Left cardiac atrium (tissue), 4 donors: Measurements from ENCODE around the gene ZMYND10. TPM values are rescaled to one million over a fixed set of nuclear protein-coding genes. Genes with fewer than 3 reads are reported as not detected.

Experiments used
- ATAC-seq, 2 donors: fragments of 200-7000 bp; cut with Tn5 transposase; one replicate each; pipeline ENCODE4 v1.9.1; 2020; ENCODE audit warnings: mild to moderate bottlenecking in 2 of 2, moderate library complexity in 2 of 2
- DNase-seq: peaks from one replicate; pipeline ENCODE4 v3.0.0-alpha.2; 2020
- intact Hi-C, 2 donors: fragments of 100-400 bp; cut with DNase I; formaldehyde crosslinking; loops; one replicate each; pipeline versions ENCODE4 v1.14.1 to v1.15.1; 2022 to 2023
- total RNA-seq, 2 donors: library from RNA; stranded (reverse); fragmentation: NEBNext Ultra II Directional; extraction: Animal tissue kit (Norgen Biotek cat#: 25700); gene quantifications; one replicate each; pipeline ENCODE4 v1.2.1, GENCODE V29; 2021
- donor health status: DM: no; HTN: yes; CAD: no.
- donor health status: DM: no; HTN: yes; CAD: no; lungs with severe emphysema.
- donor health status: DM: yes; HTN: yes; CAD: no.
- donor health status: Dilated cardiomyopathy.

ZMYND10 gene
- total RNA-seq, 2 donors from 2014 or later, result 0.29 TPM; not detected in 1

- ATAC-seq (no peak), DNase-seq (no peak)
- intact Hi-C loops, result no loop called here
Observed at GRCh38 chr3:50353245-50354004, 7.9 kb upstream of the ZMYND10 start.

DNA sequence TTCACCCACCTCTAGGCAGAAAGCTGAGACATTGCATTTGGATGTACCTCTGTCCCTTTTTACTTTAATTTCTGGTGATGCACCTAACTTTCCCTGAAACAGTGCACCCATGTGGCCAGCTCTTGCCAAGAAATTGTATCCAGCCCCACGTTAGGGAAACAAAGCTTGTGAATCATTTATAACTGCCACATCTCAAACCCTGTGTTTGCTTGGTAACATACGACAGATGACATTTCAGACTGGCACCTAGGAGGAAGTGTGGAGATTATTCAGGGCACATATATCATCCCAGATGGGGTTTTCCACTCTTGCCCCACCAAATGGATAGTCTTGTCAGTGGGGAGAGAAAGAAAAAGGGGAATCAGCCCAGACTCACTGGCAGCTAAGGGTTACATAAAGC is 7.2 kb upstream of the ZMYND10 start:
- intact Hi-C loops, result no loop called here
- ATAC-seq (no peak), DNase-seq (no peak)

DNA sequence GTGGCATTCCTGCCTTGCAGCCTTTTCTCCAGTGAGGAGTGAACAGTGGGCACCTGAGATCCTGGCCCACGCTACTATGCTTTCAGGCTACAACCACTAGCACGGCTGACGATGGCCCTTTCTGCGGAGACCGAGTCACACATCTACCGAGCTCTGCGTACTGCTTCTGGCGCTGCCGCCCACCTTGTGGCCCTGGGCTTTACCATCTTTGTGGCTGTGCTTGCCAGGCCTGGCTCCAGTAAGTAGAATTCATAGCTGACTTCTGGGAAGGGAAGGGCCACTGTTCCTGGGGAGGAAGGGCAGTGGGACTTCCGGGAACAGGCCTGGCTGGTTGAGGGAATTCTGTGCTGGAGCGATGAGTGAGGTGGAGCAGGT is 5.8 kb upstream of the ZMYND10 start:
- ATAC-seq (no peak), DNase-seq (no peak)
- intact Hi-C loops, result no loop called here

DNA sequence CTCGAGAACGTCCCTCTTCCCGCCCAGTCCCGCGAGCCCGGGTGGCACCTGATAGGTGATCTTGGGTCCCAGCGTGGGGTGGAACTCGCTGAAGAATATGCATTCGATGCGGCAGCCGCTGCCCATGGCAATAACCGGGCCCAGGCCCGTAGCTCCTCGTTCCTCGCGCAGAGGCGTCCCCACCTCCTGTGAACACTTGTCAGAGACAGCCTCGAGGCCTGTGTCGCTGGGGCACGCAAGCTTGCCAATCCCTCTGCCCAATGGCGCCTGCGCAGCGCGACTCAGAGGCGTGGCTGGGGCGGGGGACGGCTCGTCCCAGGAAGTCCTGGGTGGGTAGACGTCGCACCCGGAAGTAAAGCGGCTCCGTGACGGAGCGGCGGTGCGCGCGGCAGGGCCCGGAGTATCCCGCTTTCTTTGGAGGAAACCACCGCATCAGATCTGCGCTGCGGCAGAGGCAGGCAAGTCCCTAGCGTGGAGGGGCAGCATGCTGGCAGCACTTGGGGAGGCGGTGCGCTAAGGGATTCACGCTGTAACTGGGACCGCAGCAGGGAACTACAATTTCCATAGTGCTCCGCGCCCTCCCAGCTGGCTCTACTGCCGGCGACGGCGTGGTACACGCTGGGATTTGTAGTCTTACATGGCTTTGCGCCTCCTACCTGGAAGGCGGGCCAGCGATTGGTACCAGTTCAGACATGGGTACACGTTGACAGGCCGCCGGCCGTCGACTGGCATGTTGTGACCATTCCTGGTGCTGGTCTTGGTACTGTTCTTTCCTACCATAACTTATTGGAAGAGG is 5.2 kb upstream of the ZMYND10 start, which contains the start of the genes CYB561D2 and NPRL2:
CYB561D2 (plus strand) TSS at position 336 of the 796 bp plus-strand sequence. CDS start 572 bp downstream, outside the sequence.
NPRL2 (minus strand) TSS at position 249 of the 796 bp plus-strand sequence; CDS start at position 126, 123 bp downstream.
- DNase-seq (peak; percentile 96), ATAC-seq (peak; percentile 94 to 97)
- intact Hi-C loops, result no loop called here

DNA sequence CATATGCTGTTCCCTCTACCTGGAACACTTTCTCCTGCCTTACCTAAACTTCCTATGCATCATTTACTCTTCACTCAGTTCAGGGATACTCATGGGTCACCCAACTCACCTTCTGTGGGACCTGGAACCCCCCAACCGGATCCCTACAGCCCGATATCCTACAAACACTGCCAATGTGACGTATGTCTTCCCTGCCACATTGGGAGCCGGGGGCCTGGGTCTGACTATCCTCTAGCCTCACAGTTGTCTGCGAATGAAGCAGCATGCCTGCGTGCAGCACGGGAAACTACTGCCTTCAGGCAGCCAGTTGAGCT is 4.6 kb upstream of the ZMYND10 start:
- intact Hi-C loops, result no loop called here
- DNase-seq (no peak), ATAC-seq (no peak)

- ATAC-seq (no peak), DNase-seq (peak; percentile 68)
- intact Hi-C loops, result loop anchor here (5.0 kb wide), 2 partner anchors 195 to 265 kb away; partner anchors contain the start of gene CISH (in 1 of the 2)
Observed at GRCh38 chr3:50347187-50347813, 1.8 kb upstream of the ZMYND10 start.

DNA sequence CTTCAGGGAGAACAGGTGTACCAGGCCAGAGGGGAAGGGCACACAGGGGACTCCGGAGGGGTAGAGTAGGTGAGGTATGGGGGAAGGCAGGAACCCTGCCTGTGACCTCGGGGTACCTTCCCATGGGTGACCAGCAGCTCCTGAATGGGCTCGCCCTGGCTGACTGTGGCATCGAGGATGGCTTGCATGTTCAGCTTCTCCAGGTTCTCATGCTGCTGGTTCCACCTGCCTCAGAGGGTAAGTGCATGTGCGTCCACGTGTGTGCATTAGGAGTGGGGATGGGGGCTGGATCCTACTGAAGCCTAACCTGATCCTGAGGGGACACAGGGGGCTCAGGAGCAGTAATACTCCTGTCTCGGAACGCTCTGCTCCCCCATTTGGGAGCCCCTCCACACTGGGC is 524 bp downstream of the ZMYND10 start:
- intact Hi-C loops, result loop anchor here (5.0 kb wide), 2 partner anchors 197 to 267 kb away; partner anchors contain the start of gene CISH (in 1 of the 2)
- DNase-seq (no peak), ATAC-seq (no peak)

DNA sequence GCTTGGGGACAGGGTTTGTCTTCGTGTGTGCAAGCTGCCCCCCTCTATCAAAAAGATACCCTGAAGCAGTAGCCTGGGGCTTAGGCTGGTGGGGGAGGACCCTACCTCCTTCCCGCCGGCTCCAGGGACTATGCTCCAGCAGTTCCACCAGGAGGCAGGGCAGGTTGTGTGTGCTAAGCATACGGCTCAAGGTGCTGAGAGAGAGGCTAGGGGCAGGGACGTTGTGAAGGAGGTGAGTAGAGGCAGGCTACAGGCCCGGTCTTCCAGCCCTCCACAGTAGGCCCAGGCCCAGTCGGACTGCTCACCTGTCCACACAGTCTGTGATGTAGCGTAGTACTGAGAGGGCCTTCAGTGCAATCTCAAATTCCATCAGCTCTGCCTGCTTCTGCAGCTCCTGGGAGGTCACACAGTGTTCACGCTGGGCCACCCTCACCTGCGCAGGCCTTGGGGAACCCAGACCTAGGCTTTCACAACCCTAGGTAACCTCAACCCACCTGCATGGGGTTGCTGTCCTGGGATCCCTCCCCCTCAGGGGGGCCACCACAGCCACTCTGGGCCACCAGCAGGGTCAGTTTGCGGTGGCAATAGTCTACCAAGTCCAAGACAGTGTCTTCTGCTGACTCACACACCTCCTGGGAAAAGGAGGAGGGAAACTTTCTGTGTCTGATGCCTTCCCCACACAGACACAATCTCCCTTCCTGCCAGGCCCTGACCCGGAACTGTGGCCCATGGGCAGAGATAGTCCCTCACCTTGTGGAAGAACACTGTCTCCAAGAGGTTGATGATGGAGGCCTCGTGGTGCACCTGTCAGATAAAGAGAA is 2.5 kb downstream of the ZMYND10 start:
- DNase-seq (no peak), ATAC-seq (no peak)
- intact Hi-C loops, result no loop called here

GRCh38 chr3:50341996-50342650 is 3.4 kb downstream of the ZMYND10 start:
- no peak for DNase-seq
- ATAC-seq, result no peak
- intact Hi-C loops, result no loop called here

GRCh38 chr3:50341537-50341936 is 4.0 kb downstream of the ZMYND10 start:
- ATAC-seq, result no peak
- intact Hi-C loops, result no loop called here
- no peak for DNase-seq

DNA sequence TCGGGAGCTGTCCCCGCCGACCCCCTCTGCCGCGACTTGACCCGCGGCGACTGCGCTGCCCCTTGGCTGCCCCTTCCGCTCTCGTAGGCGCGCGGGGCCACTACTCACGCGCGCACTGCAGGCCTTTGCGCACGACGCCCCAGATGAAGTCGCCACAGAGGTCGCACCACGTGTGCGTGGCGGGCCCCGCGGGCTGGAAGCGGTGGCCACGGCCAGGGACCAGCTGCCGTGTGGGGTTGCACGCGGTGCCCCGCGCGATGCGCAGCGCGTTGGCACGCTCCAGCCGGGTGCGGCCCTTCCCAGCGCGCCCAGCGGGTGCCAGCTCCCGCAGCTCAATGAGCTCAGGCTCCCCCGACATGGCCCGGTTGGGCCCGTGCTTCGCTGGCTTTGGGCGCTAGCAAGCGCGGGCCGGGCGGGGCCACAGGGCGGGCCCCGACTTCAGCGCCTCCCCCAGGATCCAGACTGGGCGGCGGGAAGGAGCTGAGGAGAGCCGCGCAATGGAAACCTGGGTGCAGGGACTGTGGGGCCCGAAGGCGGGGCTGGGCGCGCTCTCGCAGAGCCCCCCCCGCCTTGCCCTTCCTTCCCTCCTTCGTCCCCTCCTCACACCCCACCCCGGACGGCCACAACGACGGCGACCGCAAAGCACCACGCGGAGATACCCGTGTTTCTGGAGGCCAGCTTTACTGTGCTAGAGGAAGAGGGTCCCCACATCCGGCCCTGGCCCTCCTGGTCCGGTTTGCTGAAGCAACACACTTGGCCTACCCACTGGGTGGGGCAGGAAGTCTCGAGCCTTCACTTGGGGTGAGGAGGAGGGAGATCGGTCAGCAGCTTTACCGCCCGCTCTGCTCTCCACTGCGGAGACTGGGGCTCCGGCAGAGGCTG is 4.8 kb downstream of the ZMYND10 start, which contains the start of gene RASSF1:
RASSF1 (minus strand) TSS at position 389 of the 882 bp plus-strand sequence; CDS start at position 358, 31 bp downstream.
- DNase-seq, result peak; percentile 86
- peak; percentile 21 to 47 for ATAC-seq
- intact Hi-C loops, result no loop called here

GRCh38 chr3:50340147-50340447 is 5.4 kb downstream of the ZMYND10 start:
- no peak for DNase-seq
- intact Hi-C loops, result no loop called here
- no peak for ATAC-seq

DNA sequence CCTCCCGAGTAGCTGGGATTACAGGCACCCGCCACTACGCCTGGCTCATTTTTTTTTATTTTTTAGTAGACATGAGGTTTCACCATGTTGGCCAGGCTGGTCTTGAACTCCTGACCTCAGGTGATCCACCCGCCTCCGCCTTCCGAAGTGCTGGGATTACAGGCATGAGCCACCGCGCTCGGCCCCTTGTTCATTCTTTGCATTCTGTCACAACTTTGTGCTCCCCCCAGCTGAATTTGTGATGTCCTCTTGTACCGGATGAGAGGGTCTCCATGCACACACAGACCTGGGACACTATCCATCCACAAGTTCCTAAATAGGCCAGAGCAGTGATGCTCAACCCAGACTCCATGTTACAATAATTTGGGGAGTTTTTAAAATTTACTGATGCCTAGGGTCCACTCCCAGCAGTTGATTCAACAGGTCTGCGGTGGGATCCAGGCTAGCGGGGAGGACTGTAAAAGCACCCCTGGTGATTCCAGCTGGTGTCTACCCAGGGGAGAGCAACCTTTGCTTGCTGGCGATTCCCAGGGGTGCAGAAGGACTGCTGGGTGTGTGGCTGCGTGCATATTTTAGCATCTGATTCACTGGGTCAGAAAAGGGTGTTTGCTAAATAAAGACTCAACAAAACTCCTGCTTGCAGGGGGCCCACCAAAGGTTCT is 5.9 kb downstream of the ZMYND10 start:
- DNase-seq, result no peak
- intact Hi-C loops, result no loop called here
- no peak for ATAC-seq

GRCh38 chr3:50338965-50339364 is 6.6 kb downstream of the ZMYND10 start:
- intact Hi-C loops, result no loop called here
- DNase-seq (no peak), ATAC-seq (no peak)

- peak; percentile 88 to 89 for ATAC-seq
- DNase-seq, result peak; percentile 100
- intact Hi-C loops, result no loop called here
Observed at GRCh38 chr3:50337175-50337861, 8.2 kb downstream of the ZMYND10 start.

GRCh38 chr3:50336452-50337174 is 8.9 kb downstream of the ZMYND10 start:
- DNase-seq, result no peak
- intact Hi-C loops, result no loop called here

More at GRCh38 chr3:50336452-50337174, 8.9 kb downstream of the ZMYND10 start:
- ATAC-seq, result peak in 1 of 2 donors; percentile 35
